ENCODE results near the gene TSPAN18. TPM values are rescaled to one million over a fixed set of nuclear protein-coding genes. Genes with fewer than 3 reads are reported as not detected.

Gene TSPAN18
- total RNA-seq, 6 donors from 2014 or later, result 8.2 to 48.6 (median 17.5) TPM

DNA sequence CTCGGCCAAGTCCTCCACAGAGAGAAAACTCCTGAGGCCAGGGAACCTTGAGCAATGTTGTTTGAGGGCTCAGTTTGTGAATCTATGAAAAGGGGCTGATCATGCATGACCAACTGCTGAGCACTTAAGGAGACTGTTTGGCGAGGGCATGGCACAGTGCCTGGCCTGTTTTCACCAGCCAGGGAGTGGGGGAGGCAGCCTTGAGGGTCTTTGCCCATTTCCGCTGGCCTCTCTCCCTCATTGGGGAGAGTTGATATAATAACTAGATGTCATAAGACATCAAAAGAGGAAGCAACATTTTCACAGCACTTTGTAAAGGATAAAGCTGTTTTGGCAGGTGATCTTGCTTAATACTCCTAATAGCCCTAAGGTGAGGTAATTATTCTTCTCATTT, 113.3 kb downstream of the TSPAN18 start:
- no peaks in the 10 kb centered on the region for H3K27me3 ChIP-seq
- peaks cover 0 to 4% (median 0%) of the 10 kb centered on the region in 4 donors for H3K9me3 ChIP-seq
- DNase-seq (no peak), ATAC-seq (ENCODE audit: low FRiP score in 2 of 2) (no peak)
- WGBS, 2 donors, result 80 to 96% methylated on average over 2 to 3 of the region's 3 CpGs
- H3K4me3 ChIP-seq, result no peak overlapping the region
- no peaks in the 10 kb centered on the region for H3K36me3 ChIP-seq
- H3K27ac ChIP-seq, result no peak overlapping the region
- H3K4me1 ChIP-seq, result peaks cover 0 to 7% (median 2%) of the 10 kb centered on the region in 4 donors
- no peak for TF ChIP-seq POLR2AphosphoS5 (IDR thresholded peaks at IDR 0.05)
- TF ChIP-seq EP300 (IDR thresholded peaks at IDR 0.05), result no peak

DNA sequence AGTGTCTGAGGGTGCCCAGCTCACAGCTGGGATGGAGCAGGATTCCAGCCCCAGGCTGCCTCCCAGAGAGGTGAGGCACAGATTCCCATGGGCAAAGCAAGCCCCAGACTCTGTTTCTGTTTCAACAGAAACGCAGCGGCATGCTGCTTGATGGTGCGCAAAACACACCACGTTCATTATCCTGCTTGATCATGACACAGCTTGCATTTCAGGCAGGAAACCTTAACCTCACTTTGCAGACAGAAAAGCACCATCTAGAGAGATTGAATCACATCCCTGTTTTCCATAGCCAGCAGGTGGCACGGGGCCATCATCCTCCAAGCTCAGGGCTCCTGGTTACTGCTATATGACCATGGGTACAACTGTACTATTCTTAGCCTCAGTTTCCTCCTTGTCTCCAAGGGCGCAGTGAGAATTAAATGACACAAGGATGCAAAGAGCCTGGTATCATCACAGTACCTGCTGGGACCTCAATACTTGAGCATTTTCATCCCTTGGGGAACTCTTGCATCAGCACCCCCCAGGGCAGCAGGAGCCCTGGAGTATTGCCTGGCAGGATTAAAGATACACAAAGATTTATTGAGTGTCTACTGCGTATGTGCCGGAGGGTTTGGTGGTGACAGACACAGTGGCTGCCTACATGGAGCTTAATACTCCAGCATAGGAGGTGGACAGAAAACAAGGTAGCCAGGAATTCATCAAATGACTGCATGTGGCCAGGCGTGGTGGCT, 113.9 kb downstream of the TSPAN18 start:
- peaks cover 0 to 7% (median 0%) of the 10 kb centered on the region in 4 donors for H3K4me1 ChIP-seq
- H3K9me3 ChIP-seq, result peaks cover 0 to 4% (median 0%) of the 10 kb centered on the region in 4 donors
- no peaks in the 10 kb centered on the region for H3K27me3 ChIP-seq
- H3K4me3 ChIP-seq, result no peak overlapping the region
- WGBS, 2 donors, result 86 to 87% methylated on average over 9 of the region's 9 CpGs
- no peak for TF ChIP-seq POLR2A (IDR thresholded peaks at IDR 0.05)
- TF ChIP-seq, protein P1, sequence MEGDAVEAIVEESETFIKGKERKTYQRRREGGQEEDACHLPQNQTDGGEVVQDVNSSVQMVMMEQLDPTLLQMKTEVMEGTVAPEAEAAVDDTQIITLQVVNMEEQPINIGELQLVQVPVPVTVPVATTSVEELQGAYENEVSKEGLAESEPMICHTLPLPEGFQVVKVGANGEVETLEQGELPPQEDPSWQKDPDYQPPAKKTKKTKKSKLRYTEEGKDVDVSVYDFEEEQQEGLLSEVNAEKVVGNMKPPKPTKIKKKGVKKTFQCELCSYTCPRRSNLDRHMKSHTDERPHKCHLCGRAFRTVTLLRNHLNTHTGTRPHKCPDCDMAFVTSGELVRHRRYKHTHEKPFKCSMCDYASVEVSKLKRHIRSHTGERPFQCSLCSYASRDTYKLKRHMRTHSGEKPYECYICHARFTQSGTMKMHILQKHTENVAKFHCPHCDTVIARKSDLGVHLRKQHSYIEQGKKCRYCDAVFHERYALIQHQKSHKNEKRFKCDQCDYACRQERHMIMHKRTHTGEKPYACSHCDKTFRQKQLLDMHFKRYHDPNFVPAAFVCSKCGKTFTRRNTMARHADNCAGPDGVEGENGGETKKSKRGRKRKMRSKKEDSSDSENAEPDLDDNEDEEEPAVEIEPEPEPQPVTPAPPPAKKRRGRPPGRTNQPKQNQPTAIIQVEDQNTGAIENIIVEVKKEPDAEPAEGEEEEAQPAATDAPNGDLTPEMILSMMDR (IDR thresholded peaks at IDR 0.05), result no peak
- no peak for TF ChIP-seq POLR2AphosphoS5 (IDR thresholded peaks at IDR 0.05)
- TF ChIP-seq EP300 (IDR thresholded peaks at IDR 0.05), result no peak
- H3K27ac ChIP-seq, result no peak overlapping the region
- ATAC-seq (ENCODE audit: low FRiP score in 2 of 2) (no peak), DNase-seq (no peak)
- no peaks in the 10 kb centered on the region for H3K36me3 ChIP-seq

DNA sequence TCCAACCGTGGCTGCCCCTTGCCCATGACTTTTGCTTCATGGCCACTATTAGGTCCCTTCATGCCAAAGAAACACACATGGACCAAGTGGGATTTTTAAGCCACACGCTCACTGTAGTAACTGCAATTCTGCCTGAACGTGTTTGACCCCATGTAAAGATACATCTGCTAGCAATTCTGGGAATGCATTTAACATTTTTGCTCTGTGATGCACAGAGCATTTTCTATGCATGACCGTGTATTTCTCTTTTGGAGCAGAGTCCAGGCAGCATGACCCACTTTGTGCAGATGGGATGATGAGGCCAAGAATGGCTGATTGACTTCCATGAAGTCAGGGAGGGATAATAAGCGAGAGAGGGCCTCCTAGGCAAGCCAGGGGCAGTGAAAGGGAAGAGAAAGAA, 115.5 kb downstream of the TSPAN18 start:
- WGBS, 2 donors, result 80 to 90% methylated on average over 5 of the region's 5 CpGs
- H3K36me3 ChIP-seq, result no peaks in the 10 kb centered on the region
- H3K27me3 ChIP-seq, result no peaks in the 10 kb centered on the region
- H3K27ac ChIP-seq, result no peak overlapping the region
- no peak overlapping the region for H3K4me3 ChIP-seq
- no peak for DNase-seq
- H3K4me1 ChIP-seq, result no peaks in the 10 kb centered on the region
- H3K9me3 ChIP-seq, result peaks cover 0 to 8% (median 6%) of the 10 kb centered on the region in 4 donors
- no peak for TF ChIP-seq POLR2A (IDR thresholded peaks at IDR 0.05)
- TF ChIP-seq, protein P1 (IDR thresholded peaks at IDR 0.05), result no peak
- no peak for TF ChIP-seq EP300 (IDR thresholded peaks at IDR 0.05)
- TF ChIP-seq POLR2AphosphoS5 (IDR thresholded peaks at IDR 0.05), result no peak
- ATAC-seq (ENCODE audit: low FRiP score in 2 of 2), result no peak

DNA sequence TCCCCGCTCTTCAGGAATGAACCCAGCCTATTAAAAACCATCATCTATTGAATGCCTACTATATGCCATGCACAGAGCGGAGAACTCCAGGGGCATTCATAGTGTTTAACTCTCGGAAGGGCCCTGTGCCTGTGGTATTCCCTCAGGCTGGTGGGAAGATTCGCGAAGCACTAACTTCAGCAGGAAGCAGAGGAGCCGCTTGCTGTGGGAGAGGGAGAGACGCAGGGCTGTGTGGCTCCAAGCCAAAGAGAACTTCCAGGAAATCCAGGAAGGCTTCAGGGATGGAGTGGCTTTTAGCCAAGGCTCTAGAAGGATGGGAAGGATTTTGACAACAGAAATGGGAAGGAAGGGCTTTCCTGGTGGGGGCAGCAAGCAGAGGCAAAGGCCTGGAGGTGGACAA, 120.1 kb downstream of the TSPAN18 start:
- TF ChIP-seq POLR2AphosphoS5 (IDR thresholded peaks at IDR 0.05), result no peak
- TF ChIP-seq EP300 (IDR thresholded peaks at IDR 0.05), result no peak
- no peak for TF ChIP-seq POLR2A (IDR thresholded peaks at IDR 0.05)
- TF ChIP-seq, protein P1 (IDR thresholded peaks at IDR 0.05), result no peak
- H3K4me3 ChIP-seq, result no peak overlapping the region
- peaks cover 0 to 12% (median 11%) of the 10 kb centered on the region in 4 donors for H3K9me3 ChIP-seq
- H3K27ac ChIP-seq, result no peak overlapping the region
- DNase-seq, result no peak
- WGBS, 2 donors, result 67 to 83% methylated on average over 7 of the region's 7 CpGs
- H3K27me3 ChIP-seq, result no peaks in the 10 kb centered on the region
- ATAC-seq (ENCODE audit: low FRiP score in 2 of 2), result peak in 1 of 2 donors; percentile 34
- no peaks in the 10 kb centered on the region for H3K36me3 ChIP-seq
- no peaks in the 10 kb centered on the region for H3K4me1 ChIP-seq

DNA sequence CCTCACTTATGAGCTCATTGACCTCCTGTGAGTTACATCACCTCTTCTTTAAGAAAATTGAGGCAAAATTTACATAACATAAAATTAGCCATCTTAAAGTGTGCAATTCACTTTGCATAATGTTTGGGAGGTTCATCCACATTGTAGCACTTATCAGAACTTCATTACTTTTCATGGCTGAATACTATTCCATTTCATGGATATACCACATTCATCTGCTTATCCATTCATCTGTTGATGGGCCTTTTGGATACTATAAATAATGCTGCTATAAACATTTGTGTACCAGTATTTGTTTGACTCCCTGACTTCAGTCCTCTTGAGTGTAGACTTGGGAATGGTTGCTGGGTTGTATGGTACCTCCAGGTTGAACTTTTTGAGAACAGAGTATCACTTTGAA, 120.6 kb downstream of the TSPAN18 start:
- Histone ChIP-seq H3K27me3 (no peaks in the 10 kb centered on the region), H3K4me1 (no peaks in the 10 kb centered on the region), H3K36me3 (no peaks in the 10 kb centered on the region), H3K9me3 (peaks cover 0 to 12% (median 11%) of the 10 kb centered on the region in 4 donors), H3K27ac (no peak overlapping the region), H3K4me3 (no peak overlapping the region)
- DNase-seq, result no peak
- no peak for ATAC-seq (ENCODE audit: low FRiP score in 2 of 2)
- TF ChIP-seq EP300 (IDR thresholded peaks at IDR 0.05) (no peak), POLR2A (IDR thresholded peaks at IDR 0.05) (no peak), POLR2AphosphoS5 (IDR thresholded peaks at IDR 0.05) (no peak)
- TF ChIP-seq, protein P1 (IDR thresholded peaks at IDR 0.05), result no peak
